OCI-LY7 (cell line): Measurements from ENCODE around the gene GNG13. TPM values are rescaled to one million over a fixed set of nuclear protein-coding genes. Genes with fewer than 3 reads are reported as not detected.

Experiments
- BruUV-seq: library from RNA; stranded (reverse); fragments of 400-500 nt; replicated peaks from 2 replicates; lab custom pipeline; 2021; lab: Mats Ljungman, UMichigan
- CTCF ChIA-PET: fragments of 300-600 bp; sonication (Branson Sonifier 250); formaldehyde crosslinking; loops from one replicate; lab custom pipeline; 2022; ENCODE audit warnings: antibody characterized with exemption; ENCODE audit not compliant: unreplicated experiment; lab: Charles Lee
- POLR2A ChIA-PET: fragments of 300-600 bp; sonication (Branson Sonifier 250); formaldehyde crosslinking; loops from one replicate; lab custom pipeline; 2022; ENCODE audit warnings: antibody characterized with exemption; lab: Charles Lee
- DNase-seq: peaks from one replicate; pipeline ENCODE4 v3.0.0-alpha.2; 2015; ENCODE audit warnings: low spot score
- H2AFZ ChIP-seq: fragments of 200-600 bp; sonication (generic), shearing (Covaris generic); 2 replicates; pipeline ENCODE4 v1.6.1; 2014; ENCODE audit warnings: mild to moderate bottlenecking, antibody characterized with exemption, low read length, moderate library complexity
- H3K27ac ChIP-seq: fragments of 200-600 bp; sonication (generic); 2 replicates; pipeline ENCODE4 v1.5.1; 2014; ENCODE audit warnings: mixed run types, low read depth, mild to moderate bottlenecking, moderate library complexity, low read length, inconsistent platforms; ENCODE audit not compliant: poor library complexity, severe bottlenecking
- H3K36me3 ChIP-seq: fragments of 200-600 bp; sonication (generic); 2 replicates; pipeline ENCODE4 v1.6.1; 2014; ENCODE audit warnings: mild to moderate bottlenecking, antibody characterized with exemption, low read length, moderate library complexity, mixed read lengths; ENCODE audit not compliant: insufficient read depth
- H3K4me1 ChIP-seq: fragments of 200-600 bp; sonication (generic); 2 replicates; pipeline ENCODE4 v1.5.1; 2014; ENCODE audit warnings: mild to moderate bottlenecking, low read length; ENCODE audit not compliant: insufficient read depth, poor library complexity, severe bottlenecking
- H3K4me2 ChIP-seq: fragments of 200-600 bp; sonication (generic); 2 replicates; pipeline ENCODE4 v1.6.1; 2014; ENCODE audit warnings: mild to moderate bottlenecking, low read length
- H3K4me3 ChIP-seq: fragments of 200-600 bp; sonication (generic); 2 replicates; pipeline ENCODE4 v1.5.1; 2014; ENCODE audit warnings: mild to moderate bottlenecking, low read depth, low read length; ENCODE audit not compliant: poor library complexity, severe bottlenecking
- H3K79me2 ChIP-seq: fragments of 200-600 bp; sonication (generic); 2 replicates; pipeline ENCODE4 v1.6.1; 2016; ENCODE audit warnings: low read depth, mild to moderate bottlenecking, low read length, moderate library complexity, mixed read lengths; ENCODE audit not compliant: insufficient read depth
- H3K9me2 ChIP-seq: fragments of 200-600 bp; sonication (generic); 2 replicates; pipeline ENCODE4 v1.6.1; 2016; ENCODE audit warnings: mild to moderate bottlenecking, low read length, mixed read lengths; ENCODE audit not compliant: insufficient read depth
- H3K9me3 ChIP-seq: fragments of 200-600 bp; sonication (generic); 2 replicates; pipeline ENCODE4 v1.6.1; 2014; ENCODE audit warnings: mild to moderate bottlenecking, mixed run types, low read length, mixed read lengths
- H4K20me1 ChIP-seq: fragments of 200-600 bp; sonication (generic); 2 replicates; pipeline ENCODE4 v1.6.1; 2014; ENCODE audit warnings: mild to moderate bottlenecking, antibody characterized with exemption, low read length, moderate library complexity, mixed read lengths; ENCODE audit not compliant: insufficient read depth
- CTCF ChIP-seq: fragments of 200-600 bp; sonication (generic); conservative IDR thresholded peaks from 2 replicates; pipeline ENCODE4 v1.5.1; 2014; ENCODE audit warnings: mild to moderate bottlenecking, antibody characterized with exemption, low read length, moderate library complexity, mixed read lengths
- EZH2phosphoT487 ChIP-seq: fragments of 200-600 bp; sonication (generic); IDR thresholded peaks from 2 replicates; pipeline ENCODE4 v1.6.1; 2018; ENCODE audit warnings: low read depth, borderline replicate concordance, mild to moderate bottlenecking, mixed run types, antibody characterized with exemption, low read length, moderate library complexity, mixed read lengths
- intact Hi-C: fragments of 100-400 bp; cut with micrococcal nuclease; formaldehyde crosslinking; loops from one replicate; pipeline ENCODE4 v1.10.0; 2022; ENCODE audit not compliant: unreplicated experiment
- total RNA-seq, 2 experiments: library from RNA; depleted of rRNA in 1 of 2; stranded (reverse); fragments of >200 nt in 1 of 2; shearing (Covaris generic) in 1 of 2; gene quantifications; 2 replicates each; pipeline ENCODE4 v1.2.3, GENCODE V29; 2014 to 2022

Gene GNG13
- total RNA-seq, 2 experiments from 2014 or later: not detected

DNA sequence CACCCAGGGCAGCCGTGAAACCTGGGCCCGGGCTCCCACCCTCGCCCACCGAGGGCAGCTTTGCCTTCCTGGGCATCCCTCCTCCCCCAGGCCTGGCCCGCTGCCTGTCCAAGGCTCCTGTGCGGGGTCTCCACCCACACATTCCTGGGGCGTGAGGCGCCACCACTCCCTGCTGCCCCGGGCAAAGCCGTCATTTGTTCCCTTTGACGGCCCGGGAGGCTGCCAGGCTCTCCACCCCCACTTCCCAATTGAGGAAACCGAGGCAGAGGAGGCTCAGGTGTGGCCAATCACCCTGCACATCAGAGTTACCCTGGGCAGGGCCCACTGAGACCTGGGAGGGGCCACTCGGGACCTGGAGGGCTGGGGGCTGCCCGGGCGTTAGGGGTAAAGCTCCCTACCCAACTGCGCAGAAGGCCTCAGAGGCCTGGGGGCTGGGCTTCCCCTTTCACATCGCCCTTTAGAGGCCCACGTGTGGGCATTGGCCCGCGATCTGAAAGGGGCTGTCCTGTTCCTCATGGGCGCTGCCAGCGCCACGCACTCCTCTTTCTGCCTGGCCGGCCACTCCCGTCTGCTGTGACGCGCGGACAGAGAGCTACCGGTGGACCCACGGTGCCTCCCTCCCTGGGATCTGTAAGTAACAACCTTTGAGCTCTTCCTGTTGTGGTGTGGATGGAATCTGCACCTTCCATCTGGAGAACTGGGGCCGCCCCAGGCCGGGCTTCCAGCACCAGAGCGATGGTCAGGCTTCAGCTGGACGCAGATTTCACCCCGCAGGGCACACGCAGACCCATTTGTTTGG lies 39.8 kb downstream of the GNG13 start, which contains the start of gene MSLN:
MSLN (plus strand) TSS at position 190 of the 799 bp plus-strand sequence. CDS start 1,947 bp downstream, outside the sequence.
- no peak for TF ChIP-seq CTCF
- no peak for TF ChIP-seq EZH2phosphoT487
- BruUV-seq: no TSS peak
- H2AFZ ChIP-seq: no peak within 1 kb of the TSS
- DNase-seq: no peak
- ChIA-PET CTCF (no interaction called here), POLR2A (no interaction called here)
- H3K4me2 ChIP-seq: no peak within 1 kb of the TSS
- H3K36me3 ChIP-seq: no peaks in the 10 kb centered on the region
- intact Hi-C loops: no loop called here
- H3K9me3 ChIP-seq: no peaks in the 10 kb centered on the region
- no peaks in the 10 kb centered on the region for H4K20me1 ChIP-seq
- no peak within 1 kb of the TSS for H3K27ac ChIP-seq
- no peak within 1 kb of the TSS for H3K4me3 ChIP-seq
- H3K79me2 ChIP-seq: no peaks in the 10 kb centered on the region
- no peaks in the 10 kb centered on the region for H3K9me2 ChIP-seq
- H3K4me1 ChIP-seq: no peaks in the 10 kb centered on the region

DNA sequence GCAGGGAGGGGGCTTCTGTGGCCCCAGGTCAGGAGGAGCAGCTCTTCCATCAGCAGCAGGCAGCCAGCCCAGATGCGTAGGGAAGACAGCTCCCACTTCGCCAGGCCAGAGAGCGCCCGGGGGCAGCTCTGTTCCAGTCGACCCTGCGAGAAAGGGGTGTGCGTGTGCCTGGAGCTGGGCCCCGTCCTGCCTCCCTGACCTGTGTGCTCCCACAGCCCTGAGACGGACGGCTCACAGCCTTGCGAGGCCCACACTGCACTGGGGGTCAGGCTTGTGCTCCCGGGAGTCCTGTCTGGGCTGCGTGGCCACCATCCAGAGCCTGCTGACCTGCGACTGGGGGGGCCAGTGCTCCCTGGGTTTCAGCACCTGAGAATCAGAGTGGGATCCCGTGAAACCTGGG lies 40.5 kb downstream of the GNG13 start:
- Histone ChIP-seq H3K4me3 (no peak overlapping the region), H3K9me2 (no peaks in the 10 kb centered on the region), H3K4me1 (no peaks in the 10 kb centered on the region), H3K36me3 (no peaks in the 10 kb centered on the region), H4K20me1 (no peaks in the 10 kb centered on the region), H3K79me2 (no peaks in the 10 kb centered on the region), H3K27ac (no peak overlapping the region), H3K9me3 (no peaks in the 10 kb centered on the region), H2AFZ (no peak overlapping the region), H3K4me2 (no peak overlapping the region)
- ChIA-PET POLR2A (no interaction called here), CTCF (no interaction called here)
- BruUV-seq: no TSS peak
- DNase-seq: no peak
- no peak for TF ChIP-seq CTCF
- no peak for TF ChIP-seq EZH2phosphoT487
- intact Hi-C loops: no loop called here
